Brain microvascular endothelial cell (primary cell): ENCODE measurements around the gene ESYT3.

Experiments used
- DNase-seq: peaks from one replicate; pipeline ENCODE4 v3.0.0-alpha.2; 2020
- H3K27ac ChIP-seq: fragments of 250-450 bp; sonication (Bioruptor Pico); 2 replicates; pipeline ENCODE4 v1.5.1; 2020; ENCODE audit warnings: mild to moderate bottlenecking, moderate library complexity
- H3K27me3 ChIP-seq: fragments of 250-450 bp; sonication (Bioruptor Pico); replicated peaks from 2 replicates; pipeline ENCODE4 v1.5.1; 2020; ENCODE audit warnings: mild to moderate bottlenecking
- H3K36me3 ChIP-seq: fragments of 250-450 bp; sonication (Bioruptor Pico); replicated peaks from 2 replicates; pipeline ENCODE4 v1.5.1; 2020; ENCODE audit warnings: mild to moderate bottlenecking
- H3K4me3 ChIP-seq: 2 replicates; pipeline ENCODE4 v1.5.1; 2011; ENCODE audit warnings: low read depth, mild to moderate bottlenecking, control low read depth, low read length, moderate library complexity
- CTCF ChIP-seq: IDR thresholded peaks from 2 replicates; pipeline ENCODE4 v1.5.1; 2011; ENCODE audit warnings: low read depth, mild to moderate bottlenecking, moderate library complexity, low read length, control low read depth, inconsistent platforms; ENCODE audit errors: missing control alignments
- in situ Hi-C: cut with HindIII; loops from 2 replicates; pipeline ENCODE4 v1.10.0; 2017; ENCODE audit warnings: low sequenced_read_pairs, low pct_ligation_motif_present

Gene ESYT3

GRCh38 chr3:138438896-138439295 lies 4.5 kb downstream of the ESYT3 start:
- no peak for DNase-seq
- in situ Hi-C loops: no loop called here
- peaks cover 15% of the 10 kb centered on the region for H3K27me3 ChIP-seq

GRCh38 chr3:138439646-138440045 lies 5.2 kb downstream of the ESYT3 start:
- in situ Hi-C loops: no loop called here
- no peak overlapping the region for H3K27ac ChIP-seq
- no peak for TF ChIP-seq CTCF
- H3K36me3 ChIP-seq: no peaks in the 10 kb centered on the region
- H3K27me3 ChIP-seq: peaks cover 12% of the 10 kb centered on the region
- no peak overlapping the region for H3K4me3 ChIP-seq
- no peak for DNase-seq

More at GRCh38 chr3:138438896-138439295, 4.5 kb downstream of the ESYT3 start:
- no peak overlapping the region for H3K4me3 ChIP-seq
- H3K36me3 ChIP-seq: no peaks in the 10 kb centered on the region
- H3K27ac ChIP-seq: no peak overlapping the region
- no peak for TF ChIP-seq CTCF

DNA sequence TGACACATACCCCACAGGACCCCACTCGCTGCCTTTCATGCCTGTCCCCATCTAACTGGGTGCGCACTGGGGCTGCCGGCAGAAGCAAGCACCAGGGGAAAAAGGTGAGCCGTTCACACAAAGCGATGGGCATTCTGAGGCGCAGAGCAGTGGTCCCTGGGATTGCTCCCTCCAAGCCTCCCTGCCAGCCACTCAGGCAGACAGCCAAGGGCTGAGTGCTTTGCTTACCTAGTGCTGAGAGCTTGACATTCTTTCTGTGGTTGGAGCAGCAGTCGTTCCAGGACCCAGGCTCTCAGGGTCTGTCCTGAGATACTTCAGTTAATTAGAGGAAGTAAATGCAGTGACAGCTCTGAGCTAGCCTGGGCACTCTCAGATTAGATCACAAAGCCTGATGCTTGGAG lies 5.7 kb downstream of the ESYT3 start:
- H3K27me3 ChIP-seq: peaks cover 8% of the 10 kb centered on the region
- in situ Hi-C loops: no loop called here
- no peak for TF ChIP-seq CTCF
- no peak for DNase-seq
- H3K4me3 ChIP-seq: no peak overlapping the region
- H3K36me3 ChIP-seq: no peaks in the 10 kb centered on the region
- H3K27ac ChIP-seq: no peak overlapping the region

DNA sequence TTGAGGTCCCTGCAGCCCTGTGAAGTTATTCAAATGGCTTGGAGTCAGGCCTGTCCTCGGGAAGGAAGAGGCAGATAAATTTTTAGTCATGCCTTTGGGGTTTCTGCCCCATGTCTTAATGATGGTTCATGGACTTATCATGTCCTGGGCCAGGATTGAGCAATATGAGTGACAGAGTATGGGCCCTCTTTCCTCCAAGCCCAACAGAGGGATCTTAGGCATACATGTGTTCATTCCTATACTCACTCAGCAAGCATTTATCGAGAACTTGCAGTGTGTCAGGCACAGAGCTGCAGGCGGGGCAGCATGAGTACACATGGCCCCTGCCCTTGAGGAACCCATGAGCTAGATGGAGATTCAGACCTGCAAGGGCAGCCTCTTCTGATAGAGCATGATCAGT lies 6.2 kb downstream of the ESYT3 start:
- peaks cover 3% of the 10 kb centered on the region for H3K27me3 ChIP-seq
- no peak for TF ChIP-seq CTCF
- in situ Hi-C loops: no loop called here
- peak; percentile 7 for DNase-seq
- no peak overlapping the region for H3K27ac ChIP-seq
- no peak overlapping the region for H3K4me3 ChIP-seq
- no peaks in the 10 kb centered on the region for H3K36me3 ChIP-seq

DNA sequence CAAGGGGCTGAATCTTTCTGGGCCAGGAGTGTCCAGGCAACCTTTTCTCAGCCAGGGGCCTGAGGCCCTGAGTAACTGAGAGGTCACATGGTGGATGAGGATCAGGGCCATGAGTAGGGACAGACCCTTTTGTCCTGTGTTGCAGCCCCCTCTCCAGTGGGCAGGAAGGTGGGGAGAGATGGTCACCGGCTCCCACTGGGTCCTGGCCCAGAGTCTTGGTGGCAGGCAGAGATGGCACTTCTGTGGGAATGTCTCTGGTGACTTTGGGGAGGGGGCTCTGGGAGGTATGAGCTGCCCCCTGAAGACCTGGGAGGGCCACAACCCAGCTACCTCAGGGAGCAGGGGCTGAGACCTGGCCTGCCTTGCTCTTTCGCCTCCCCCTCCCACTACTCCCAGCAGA lies 6.8 kb downstream of the ESYT3 start:
- no peak for DNase-seq
- no peaks in the 10 kb centered on the region for H3K36me3 ChIP-seq
- H3K4me3 ChIP-seq: no peak overlapping the region
- no peak overlapping the region for H3K27ac ChIP-seq
- TF ChIP-seq CTCF: no peak
- H3K27me3 ChIP-seq: no peaks in the 10 kb centered on the region
- in situ Hi-C loops: no loop called here

GRCh38 chr3:138441742-138442141 lies 7.3 kb downstream of the ESYT3 start:
- Histone ChIP-seq H3K4me3 (no peak overlapping the region), H3K27ac (no peak overlapping the region), H3K36me3 (no peaks in the 10 kb centered on the region), H3K27me3 (no peaks in the 10 kb centered on the region)
- in situ Hi-C loops: no loop called here
- TF ChIP-seq CTCF: no peak
- DNase-seq: peak; percentile 29
